ENCODE measurements around the gene PDK2. TPM values are rescaled to one million over a fixed set of nuclear protein-coding genes. Genes with fewer than 3 reads are reported as not detected.

PDK2 gene
- total RNA-seq, 1 donor = 37.8 TPM

DNA sequence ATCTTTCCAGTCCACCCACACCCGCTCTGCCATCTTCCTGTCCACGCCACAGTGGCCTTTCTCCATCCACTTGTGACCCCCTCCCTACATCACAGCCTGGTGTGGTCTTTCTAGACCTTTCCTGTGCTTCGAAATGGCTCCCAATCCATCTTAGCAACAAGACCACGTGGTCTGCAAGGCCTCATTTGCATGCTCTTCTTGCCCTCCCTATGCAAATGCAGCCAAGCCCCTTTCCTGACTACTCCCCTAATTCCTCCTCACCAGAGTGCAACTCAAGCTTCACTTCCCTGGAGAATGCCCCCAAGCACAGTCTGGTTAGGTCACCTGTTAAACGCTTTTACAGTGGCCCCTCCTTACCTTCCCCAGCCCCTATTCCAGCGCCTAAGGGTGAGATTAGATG is 49.2 kb downstream of the PDK2 start:
- no peak for DNase-seq (ENCODE audit: low read depth)
- TF ChIP-seq, protein P1, sequence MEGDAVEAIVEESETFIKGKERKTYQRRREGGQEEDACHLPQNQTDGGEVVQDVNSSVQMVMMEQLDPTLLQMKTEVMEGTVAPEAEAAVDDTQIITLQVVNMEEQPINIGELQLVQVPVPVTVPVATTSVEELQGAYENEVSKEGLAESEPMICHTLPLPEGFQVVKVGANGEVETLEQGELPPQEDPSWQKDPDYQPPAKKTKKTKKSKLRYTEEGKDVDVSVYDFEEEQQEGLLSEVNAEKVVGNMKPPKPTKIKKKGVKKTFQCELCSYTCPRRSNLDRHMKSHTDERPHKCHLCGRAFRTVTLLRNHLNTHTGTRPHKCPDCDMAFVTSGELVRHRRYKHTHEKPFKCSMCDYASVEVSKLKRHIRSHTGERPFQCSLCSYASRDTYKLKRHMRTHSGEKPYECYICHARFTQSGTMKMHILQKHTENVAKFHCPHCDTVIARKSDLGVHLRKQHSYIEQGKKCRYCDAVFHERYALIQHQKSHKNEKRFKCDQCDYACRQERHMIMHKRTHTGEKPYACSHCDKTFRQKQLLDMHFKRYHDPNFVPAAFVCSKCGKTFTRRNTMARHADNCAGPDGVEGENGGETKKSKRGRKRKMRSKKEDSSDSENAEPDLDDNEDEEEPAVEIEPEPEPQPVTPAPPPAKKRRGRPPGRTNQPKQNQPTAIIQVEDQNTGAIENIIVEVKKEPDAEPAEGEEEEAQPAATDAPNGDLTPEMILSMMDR (IDR thresholded peaks at IDR 0.05; ENCODE audit: insufficient read depth, low read length) = no peak
- no peak overlapping the region for H3K4me3 ChIP-seq (ENCODE audit: low read depth, low read length)

DNA sequence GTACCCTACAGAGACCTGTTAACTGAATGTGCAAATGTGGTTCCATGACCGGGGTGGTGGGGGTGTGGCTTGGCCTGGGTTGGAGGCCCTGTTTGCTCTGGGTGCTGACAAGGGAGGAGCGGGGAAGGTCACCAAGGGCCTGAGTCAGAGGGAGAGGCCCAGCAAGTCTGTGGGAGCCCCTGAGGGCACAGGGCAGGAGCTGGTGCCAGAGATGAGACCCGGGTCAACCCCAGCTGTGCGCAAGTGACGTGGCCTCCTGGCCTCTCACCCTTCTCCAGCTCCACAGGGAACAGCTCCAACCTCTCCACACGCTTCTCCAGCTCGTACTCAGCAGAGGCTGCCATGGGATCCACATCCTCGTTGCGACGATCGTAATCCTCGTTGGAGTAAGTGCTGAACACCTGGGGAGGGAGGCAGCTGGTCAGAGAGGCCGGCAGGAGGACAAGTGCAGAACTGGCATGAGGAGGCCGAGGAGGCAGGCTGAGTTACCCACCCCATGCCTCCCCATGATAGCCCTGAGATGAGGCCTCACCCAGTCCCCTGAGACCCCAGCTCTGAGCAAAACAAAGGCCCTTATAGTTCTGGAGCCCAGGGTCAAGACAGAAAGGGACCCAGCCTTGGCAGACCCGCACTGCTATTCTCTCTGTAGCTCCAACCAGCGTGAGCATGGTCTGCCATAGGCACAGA is 49.8 kb downstream of the PDK2 start:
- TF ChIP-seq, protein P1 (IDR thresholded peaks at IDR 0.05; ENCODE audit: insufficient read depth, low read length) = no peak
- no peak overlapping the region for H3K4me3 ChIP-seq (ENCODE audit: low read depth, low read length)
- no peak for DNase-seq (ENCODE audit: low read depth)

DNA sequence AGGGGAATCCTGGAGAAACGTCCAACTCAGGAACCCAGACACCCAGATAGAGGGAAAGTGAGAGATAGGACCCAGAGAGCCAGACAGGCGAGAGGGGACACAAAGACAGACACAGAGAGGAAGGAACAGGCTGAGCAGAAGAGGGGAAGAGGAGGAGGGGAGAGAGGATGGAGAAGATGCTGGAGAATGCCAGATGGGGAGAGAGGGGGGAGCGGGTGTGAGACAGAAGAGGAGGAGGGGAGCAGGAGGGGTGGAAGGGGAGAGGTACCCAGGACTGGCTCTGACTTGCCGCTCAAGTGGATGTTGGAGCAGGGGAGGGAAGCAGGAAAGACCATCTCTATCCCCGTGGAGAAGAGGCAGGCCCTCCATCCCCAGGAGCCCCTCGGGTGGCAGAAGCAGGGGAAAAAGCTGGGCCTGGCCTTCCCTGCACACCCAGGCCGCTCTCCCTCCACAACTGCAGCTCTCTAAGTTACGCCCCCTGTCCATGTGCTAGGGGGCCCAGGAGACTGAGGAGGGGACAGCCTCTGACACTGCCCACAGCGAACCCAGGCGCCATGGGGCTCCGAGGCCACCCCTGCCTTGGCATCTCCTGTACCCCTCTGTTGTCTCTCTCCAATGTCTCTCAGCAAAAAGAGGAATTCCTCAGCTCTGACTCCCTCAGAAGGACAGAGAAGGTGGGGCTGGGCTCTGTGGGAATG is 50.5 kb downstream of the PDK2 start:
- DNase-seq (ENCODE audit: low read depth) = no peak
- peak overlapping the region; percentile 81 for H3K4me3 ChIP-seq (ENCODE audit: low read depth, low read length)
- TF ChIP-seq, protein P1 (IDR thresholded peaks at IDR 0.05; ENCODE audit: insufficient read depth, low read length) = no peak

DNA sequence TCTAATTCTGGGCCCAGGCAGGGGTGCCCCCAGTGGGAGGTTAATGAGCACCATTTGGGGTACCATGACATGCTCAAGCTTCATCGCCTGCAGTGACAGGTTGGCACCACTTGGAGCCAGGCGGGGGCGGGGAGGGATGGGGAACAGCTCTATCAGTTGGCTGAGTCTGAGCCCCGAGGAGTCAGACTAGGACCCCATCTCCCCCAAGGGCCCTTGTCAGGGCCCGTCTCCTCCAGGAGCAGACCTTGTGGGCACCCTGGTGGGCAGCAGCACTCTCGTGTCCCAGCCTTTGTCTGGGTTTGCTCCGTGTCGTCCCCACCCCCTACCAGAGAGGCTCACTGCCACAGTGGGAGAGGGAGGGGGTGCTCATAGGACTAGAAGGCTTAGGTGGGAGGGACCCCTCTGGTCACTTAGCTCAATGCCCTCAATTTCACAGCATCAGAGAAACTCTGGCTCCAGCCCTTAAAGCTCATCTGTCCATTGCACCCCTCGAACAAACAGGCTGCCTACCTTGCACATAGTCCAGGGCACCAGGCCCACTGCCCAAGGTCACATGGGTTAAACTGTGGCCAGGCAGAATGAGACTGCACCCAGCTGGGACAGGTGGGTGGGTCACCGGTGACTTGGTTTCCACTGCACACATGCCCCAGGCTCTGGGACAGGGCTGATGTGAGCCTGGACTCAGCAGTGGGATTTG is 51.2 kb downstream of the PDK2 start:
- H3K4me3 ChIP-seq (ENCODE audit: low read depth, low read length) = peak overlapping the region; percentile 81
- no peak for DNase-seq (ENCODE audit: low read depth)
- TF ChIP-seq, protein P1 (IDR thresholded peaks at IDR 0.05; ENCODE audit: insufficient read depth, low read length) = no peak

DNA sequence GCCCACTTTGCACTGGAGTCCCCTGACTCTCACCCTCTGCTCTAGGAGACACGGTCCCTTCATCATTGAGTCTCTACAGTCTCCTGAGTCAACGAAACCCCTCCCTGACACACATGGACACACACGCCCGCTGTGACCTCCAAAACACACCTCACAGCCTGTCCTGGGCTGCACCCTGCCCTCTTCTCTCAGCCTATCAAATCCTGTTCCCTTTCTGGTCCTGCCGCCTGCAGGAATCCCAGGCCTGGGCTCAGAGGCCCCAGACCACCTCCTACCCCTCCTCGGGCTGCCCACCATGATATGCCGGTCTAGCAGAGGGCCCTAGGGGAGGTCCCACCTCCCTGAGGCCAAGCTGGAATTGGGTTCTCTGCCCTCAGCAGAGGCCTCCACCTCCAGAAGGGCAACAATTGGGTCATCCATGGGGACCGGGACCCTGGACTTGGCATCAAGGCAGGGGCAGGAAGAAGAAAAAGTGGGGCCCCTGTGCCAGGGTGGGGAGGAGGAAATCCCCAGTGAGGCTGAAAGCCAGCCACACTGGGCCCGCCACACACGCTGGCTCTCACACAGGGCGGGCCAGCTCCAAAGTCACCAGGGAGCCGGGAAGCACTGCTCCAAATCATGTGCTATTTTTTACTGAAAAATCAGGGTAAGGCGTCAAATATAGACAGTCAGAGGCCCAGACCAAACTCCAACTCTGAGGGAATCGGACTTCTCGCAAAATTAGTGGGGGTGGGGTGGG is 51.9 kb downstream of the PDK2 start:
- peak overlapping the region; percentile 81 for H3K4me3 ChIP-seq (ENCODE audit: low read depth, low read length)
- TF ChIP-seq, protein P1 (IDR thresholded peaks at IDR 0.05; ENCODE audit: insufficient read depth, low read length) = no peak
- DNase-seq (ENCODE audit: low read depth) = no peak

DNA sequence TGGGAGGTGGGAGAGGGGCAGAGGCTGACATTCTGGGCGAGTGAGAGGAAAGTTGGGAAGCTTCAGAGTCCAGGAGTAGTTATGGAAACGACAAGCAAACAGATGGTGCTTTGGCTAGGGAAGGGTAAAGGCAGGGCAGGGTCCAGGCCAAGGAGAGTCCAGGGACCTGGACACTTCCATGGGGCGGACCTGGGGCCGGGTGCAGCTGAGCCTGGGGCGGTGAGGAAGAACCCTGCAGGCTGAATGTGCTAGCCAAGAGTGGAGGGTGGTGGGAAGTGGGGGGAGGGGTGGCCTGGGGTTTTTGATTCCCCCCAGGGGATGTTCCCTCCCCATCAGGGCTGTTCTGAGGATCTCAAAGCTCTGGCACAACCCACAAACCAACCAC is 52.7 kb downstream of the PDK2 start:
- H3K4me3 ChIP-seq (ENCODE audit: low read depth, low read length) = peak overlapping the region; percentile 81

More for the DNA sequence above, 52.7 kb downstream of the PDK2 start:
- no peak for DNase-seq (ENCODE audit: low read depth)
- TF ChIP-seq, protein P1 (IDR thresholded peaks at IDR 0.05; ENCODE audit: insufficient read depth, low read length) = no peak

All from fibroblast of the aortic adventitia (primary cell).